ENCODE results near the gene ATAD3A.
"Not testable (repeated sequence)": the region's sequence is repeated elsewhere in the genome, so short reads cannot be mapped to it uniquely, and the experiment has no call there.

DNA sequence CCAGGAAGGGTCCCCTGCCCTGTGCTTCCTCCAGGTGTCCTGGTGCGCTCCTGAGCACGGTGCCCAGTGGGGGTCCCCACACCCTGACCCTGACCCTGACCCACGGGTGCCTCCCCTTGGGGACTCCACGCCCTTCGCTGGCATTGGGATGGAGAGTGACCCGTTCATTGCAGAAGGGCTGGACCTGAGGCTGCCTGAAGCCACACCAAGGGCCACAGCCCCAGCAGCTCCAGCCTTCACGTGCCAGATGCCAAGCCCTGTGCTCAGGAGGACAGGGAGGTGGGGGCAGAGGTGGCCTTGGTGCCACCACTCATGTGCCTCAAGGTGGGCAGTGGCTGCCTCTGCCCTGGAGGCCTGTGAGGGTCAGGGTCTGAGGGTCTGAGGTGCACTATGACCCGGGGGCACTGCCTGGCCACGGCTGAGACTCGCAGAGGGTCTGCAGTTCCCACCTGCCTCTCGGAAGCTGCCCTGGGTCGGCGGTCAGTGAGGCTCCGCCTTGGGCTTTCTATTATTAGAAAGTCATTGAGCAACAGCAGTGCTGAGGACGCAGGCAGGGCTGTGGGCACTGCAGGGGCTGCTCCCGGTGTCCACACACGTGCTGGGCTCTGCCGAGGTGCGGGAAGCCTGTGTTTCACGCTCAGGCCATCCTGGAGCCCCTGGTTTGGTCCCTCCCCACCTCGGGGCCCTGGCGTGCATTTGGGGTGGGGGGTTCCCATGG lies 21.4 kb downstream of the ATAD3A start:
- TF ChIP-seq, protein P1, sequence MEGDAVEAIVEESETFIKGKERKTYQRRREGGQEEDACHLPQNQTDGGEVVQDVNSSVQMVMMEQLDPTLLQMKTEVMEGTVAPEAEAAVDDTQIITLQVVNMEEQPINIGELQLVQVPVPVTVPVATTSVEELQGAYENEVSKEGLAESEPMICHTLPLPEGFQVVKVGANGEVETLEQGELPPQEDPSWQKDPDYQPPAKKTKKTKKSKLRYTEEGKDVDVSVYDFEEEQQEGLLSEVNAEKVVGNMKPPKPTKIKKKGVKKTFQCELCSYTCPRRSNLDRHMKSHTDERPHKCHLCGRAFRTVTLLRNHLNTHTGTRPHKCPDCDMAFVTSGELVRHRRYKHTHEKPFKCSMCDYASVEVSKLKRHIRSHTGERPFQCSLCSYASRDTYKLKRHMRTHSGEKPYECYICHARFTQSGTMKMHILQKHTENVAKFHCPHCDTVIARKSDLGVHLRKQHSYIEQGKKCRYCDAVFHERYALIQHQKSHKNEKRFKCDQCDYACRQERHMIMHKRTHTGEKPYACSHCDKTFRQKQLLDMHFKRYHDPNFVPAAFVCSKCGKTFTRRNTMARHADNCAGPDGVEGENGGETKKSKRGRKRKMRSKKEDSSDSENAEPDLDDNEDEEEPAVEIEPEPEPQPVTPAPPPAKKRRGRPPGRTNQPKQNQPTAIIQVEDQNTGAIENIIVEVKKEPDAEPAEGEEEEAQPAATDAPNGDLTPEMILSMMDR (conservative IDR thresholded peaks at IDR 0.05; ENCODE audit: low read depth, low read length): not testable (repeated sequence)
- not testable (repeated sequence) for TF ChIP-seq POLR2A (IDR thresholded peaks at IDR 0.05; ENCODE audit: low read depth, low read length); CEBPB (IDR thresholded peaks at IDR 0.05; ENCODE audit: low read depth, low read length); MXI1 (IDR thresholded peaks at IDR 0.05; ENCODE audit: borderline replicate concordance, low read depth, low read length); FOS (IDR thresholded peaks at IDR 0.05; ENCODE audit: low read depth, low read length); RAD21 (IDR thresholded peaks at IDR 0.05; ENCODE audit: low read length); MAZ (IDR thresholded peaks at IDR 0.05; ENCODE audit: borderline replicate concordance, low read depth, low read length); RCOR1 (IDR thresholded peaks at IDR 0.05; ENCODE audit: insufficient replicate concordance, low read length); BHLHE40 (IDR thresholded peaks at IDR 0.05; ENCODE audit: low read depth, low read length); CHD1 (IDR thresholded peaks at IDR 0.05; ENCODE audit: low read depth, low read length)
- TF ChIP-seq, protein P2, sequence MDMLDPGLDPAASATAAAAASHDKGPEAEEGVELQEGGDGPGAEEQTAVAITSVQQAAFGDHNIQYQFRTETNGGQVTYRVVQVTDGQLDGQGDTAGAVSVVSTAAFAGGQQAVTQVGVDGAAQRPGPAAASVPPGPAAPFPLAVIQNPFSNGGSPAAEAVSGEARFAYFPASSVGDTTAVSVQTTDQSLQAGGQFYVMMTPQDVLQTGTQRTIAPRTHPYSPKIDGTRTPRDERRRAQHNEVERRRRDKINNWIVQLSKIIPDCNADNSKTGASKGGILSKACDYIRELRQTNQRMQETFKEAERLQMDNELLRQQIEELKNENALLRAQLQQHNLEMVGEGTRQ (IDR thresholded peaks at IDR 0.05; ENCODE audit: low read depth, low read length): not testable (repeated sequence)

Measured in IMR-90 (cell line).